Neural crest cell (in vitro differentiated cells): Measurements from ENCODE around the gene YKT6. TPM values are rescaled to one million over a fixed set of nuclear protein-coding genes. Genes with fewer than 3 reads are reported as not detected.

Experiments used
- DNase-seq: peaks from one replicate; pipeline ENCODE4 v3.0.0; 2021; ENCODE audit warnings: low read depth, mixed read lengths, low spot score
- H3K27ac Mint-ChIP-seq: one replicate; pipeline ENCODE4 v1.8.0; 2021; ENCODE audit warnings: mild to moderate bottlenecking, mixed read lengths; ENCODE audit not compliant: unreplicated experiment
- H3K27me3 Mint-ChIP-seq: 2 replicates; pipeline ENCODE4 v1.8.0; 2021; ENCODE audit warnings: low read depth, mild to moderate bottlenecking, mixed read lengths
- H3K36me3 Mint-ChIP-seq: 2 replicates; pipeline ENCODE4 v1.8.0; 2021; ENCODE audit warnings: low read depth, mild to moderate bottlenecking, mixed read lengths
- H3K4me1 Mint-ChIP-seq: 2 replicates; pipeline ENCODE4 v1.8.0; 2021; ENCODE audit warnings: mixed read lengths
- H3K4me3 Mint-ChIP-seq: one replicate; pipeline ENCODE4 v1.8.0; 2021; ENCODE audit warnings: mild to moderate bottlenecking, mixed read lengths
- H3K9me3 Mint-ChIP-seq: 2 replicates; pipeline ENCODE4 v1.8.0; 2021; ENCODE audit warnings: mixed read lengths
- CTCF ChIP-seq: fragments of 200-600 bp; sonication (generic); conservative IDR thresholded peaks from 2 replicates; pipeline ENCODE4 v1.5.0; 2021; ENCODE audit warnings: antibody characterized with exemption, mild to moderate bottlenecking
- total RNA-seq: library from RNA; stranded (reverse); gene quantifications from 2 replicates; pipeline ENCODE4 v1.2.1, GENCODE V29; 2021

YKT6 gene
- total RNA-seq, 1 donor from 2014 or later = 97.4 TPM

GRCh38 chr7:44257618-44258422, 57.0 kb downstream of the YKT6 start:
- Mint-ChIP-seq H3K36me3 (no peaks in the 10 kb centered on the region), H3K9me3 (peaks cover 4% of the 10 kb centered on the region), H3K27me3 (no peaks in the 10 kb centered on the region), H3K27ac (peak overlapping the region; percentile 96), H3K4me1 (peaks cover 25% of the 10 kb centered on the region), H3K4me3 (peak overlapping the region; percentile 73)
- DNase-seq = peak; percentile 60
- no peak for TF ChIP-seq CTCF

GRCh38 chr7:44258423-44258760, 57.6 kb downstream of the YKT6 start:
- peaks cover 4% of the 10 kb centered on the region for H3K9me3 Mint-ChIP-seq
- no peaks in the 10 kb centered on the region for H3K27me3 Mint-ChIP-seq
- peaks cover 25% of the 10 kb centered on the region for H3K4me1 Mint-ChIP-seq
- no peaks in the 10 kb centered on the region for H3K36me3 Mint-ChIP-seq
- no peak for TF ChIP-seq CTCF
- DNase-seq = no peak
- H3K4me3 Mint-ChIP-seq = no peak overlapping the region
- peak overlapping the region; percentile 96 for H3K27ac Mint-ChIP-seq

- Mint-ChIP-seq H3K27ac (no peak overlapping the region), H3K36me3 (no peaks in the 10 kb centered on the region), H3K27me3 (no peaks in the 10 kb centered on the region), H3K4me1 (peaks cover 25% of the 10 kb centered on the region), H3K4me3 (no peak overlapping the region), H3K9me3 (peaks cover 4% of the 10 kb centered on the region)
- TF ChIP-seq CTCF = no peak
- no peak for DNase-seq
Observed at GRCh38 chr7:44258865-44259546, 58.2 kb downstream of the YKT6 start.

- Mint-ChIP-seq H3K4me1 (peaks cover 25% of the 10 kb centered on the region), H3K9me3 (no peaks in the 10 kb centered on the region), H3K27me3 (no peaks in the 10 kb centered on the region), H3K27ac (no peak overlapping the region), H3K4me3 (no peak overlapping the region), H3K36me3 (no peaks in the 10 kb centered on the region)
- TF ChIP-seq CTCF = no peak
- DNase-seq = no peak
Observed at GRCh38 chr7:44259547-44260457, 59.0 kb downstream of the YKT6 start.

GRCh38 chr7:44261240-44261639, 60.5 kb downstream of the YKT6 start:
- no peak for TF ChIP-seq CTCF
- H3K9me3 Mint-ChIP-seq = no peaks in the 10 kb centered on the region
- peaks cover 22% of the 10 kb centered on the region for H3K4me1 Mint-ChIP-seq
- no peaks in the 10 kb centered on the region for H3K36me3 Mint-ChIP-seq
- no peaks in the 10 kb centered on the region for H3K27me3 Mint-ChIP-seq
- H3K27ac Mint-ChIP-seq = no peak overlapping the region
- DNase-seq = no peak
- H3K4me3 Mint-ChIP-seq = no peak overlapping the region
